HG03460 (cell line): Measurements from ENCODE around the gene CEND1.
A peak's percentile ranks its signal among the peaks of the same experiment; 100 is the strongest.

Source experiments
- ATAC-seq: cut with Tn5 transposase; IDR thresholded peaks from one replicate; pipeline ENCODE4 v1.9.1; 2021; ENCODE audit not compliant: unreplicated experiment

CEND1 gene

GRCh38 chr11:827897-828192 lies 38.0 kb upstream of the CEND1 start, which contains the start of gene CRACR2B:
TSS of gene CRACR2B (plus strand) at chr11:827919. CDS start at chr11:828608, 689 bp downstream.
- ATAC-seq: no peak

GRCh38 chr11:827146-827896 lies 37.4 kb upstream of the CEND1 start:
- ATAC-seq: peak; percentile 37

- ATAC-seq: no peak
These were observed 36.9 kb upstream of the CEND1 start for GRCh38 chr11:826836-827145.

DNA sequence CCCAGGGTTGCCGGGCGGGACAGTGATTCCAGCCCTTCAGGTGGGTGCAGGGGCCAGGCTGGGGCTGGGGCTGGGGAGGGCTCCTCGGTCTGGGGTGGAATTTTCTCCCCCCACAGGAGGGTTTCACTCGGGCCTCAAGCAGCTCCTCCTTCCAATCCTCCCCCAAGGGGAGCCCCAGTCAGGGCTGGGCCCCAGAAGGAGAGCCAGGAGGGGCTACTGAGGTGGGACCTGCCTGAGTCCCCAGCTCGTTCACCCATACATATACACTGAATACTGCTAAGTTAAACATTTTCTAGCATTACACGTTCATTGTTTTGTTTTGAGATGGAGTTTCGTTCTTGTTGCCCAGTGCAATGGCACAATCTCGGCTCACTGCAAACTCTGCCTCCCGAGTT lies 36.3 kb upstream of the CEND1 start:
- no peak for ATAC-seq

DNA sequence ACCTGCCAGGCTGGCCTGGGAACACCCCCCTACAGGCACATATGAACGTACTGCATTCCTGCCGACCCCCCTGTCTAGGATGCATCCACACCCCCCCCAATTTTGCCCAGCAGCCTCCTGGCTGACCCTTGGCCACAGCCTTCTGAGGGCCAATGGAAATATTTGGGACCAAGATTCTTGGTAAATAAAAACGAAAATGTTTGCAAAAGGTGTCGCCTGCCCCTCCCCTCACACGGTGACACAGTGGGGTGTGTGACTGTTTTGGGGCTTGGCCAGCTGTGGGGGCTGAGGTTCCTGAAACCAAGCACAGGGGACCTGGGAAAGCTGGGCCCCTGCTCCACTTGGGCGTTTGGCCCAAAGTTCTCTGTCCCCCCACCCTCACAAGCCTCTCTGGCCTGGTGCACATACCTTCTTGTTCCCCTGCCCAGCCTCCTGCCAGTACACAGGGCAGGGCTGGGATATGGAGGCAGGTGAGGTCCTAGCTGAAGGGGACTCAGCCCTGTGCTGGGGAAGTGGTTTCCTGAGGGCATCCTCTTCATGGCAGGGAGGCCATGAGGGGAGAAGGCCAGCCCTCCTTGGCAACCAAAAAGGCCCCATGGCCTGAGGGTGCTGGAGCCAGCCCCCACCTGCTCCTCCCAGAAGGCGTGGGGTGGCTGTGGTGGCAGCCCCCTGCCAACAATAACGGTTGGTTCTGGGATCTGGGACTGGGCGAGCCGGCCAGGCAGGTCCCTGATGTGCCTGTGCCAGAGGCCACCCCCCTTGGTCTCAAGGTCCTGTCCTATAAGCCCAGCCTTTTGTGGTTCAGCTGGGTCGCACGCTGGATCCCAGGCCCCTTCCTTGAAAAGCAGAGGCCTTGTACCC lies 35.7 kb upstream of the CEND1 start:
- ATAC-seq: no peak

- no peak for ATAC-seq
These were observed 35.1 kb upstream of the CEND1 start for GRCh38 chr11:824942-825341.

DNA sequence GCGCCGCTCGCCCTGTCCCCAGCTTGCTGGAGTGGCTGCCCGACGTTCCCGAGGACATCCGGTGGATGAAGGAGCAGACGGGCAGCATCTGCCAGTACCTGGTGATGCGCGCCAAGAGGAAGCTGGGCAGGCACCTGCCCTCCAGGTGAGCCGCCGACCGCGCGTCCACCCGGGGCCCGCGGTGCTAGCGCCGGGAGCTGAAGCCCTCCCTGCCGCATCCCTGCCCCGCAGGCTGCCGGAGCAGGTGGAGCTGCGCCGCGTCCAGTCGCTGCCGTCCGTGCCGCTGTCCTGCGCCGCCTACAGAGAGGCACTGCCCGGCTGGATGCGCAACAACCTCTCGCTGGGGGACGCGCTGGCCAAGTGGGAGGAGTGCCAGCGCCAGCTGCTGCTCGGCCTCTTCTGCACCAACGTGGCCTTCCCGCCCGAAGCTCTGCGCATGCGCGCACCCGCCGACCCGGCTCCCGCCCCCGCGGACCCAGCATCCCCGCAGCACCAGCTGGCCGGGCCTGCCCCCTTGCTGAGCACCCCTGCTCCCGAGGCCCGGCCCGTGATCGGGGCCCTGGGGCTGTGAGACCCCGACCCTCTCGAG lies 34.5 kb upstream of the CEND1 start:
- ATAC-seq: no peak

GRCh38 chr11:823441-824291 lies 33.8 kb upstream of the CEND1 start:
- no peak for ATAC-seq

DNA sequence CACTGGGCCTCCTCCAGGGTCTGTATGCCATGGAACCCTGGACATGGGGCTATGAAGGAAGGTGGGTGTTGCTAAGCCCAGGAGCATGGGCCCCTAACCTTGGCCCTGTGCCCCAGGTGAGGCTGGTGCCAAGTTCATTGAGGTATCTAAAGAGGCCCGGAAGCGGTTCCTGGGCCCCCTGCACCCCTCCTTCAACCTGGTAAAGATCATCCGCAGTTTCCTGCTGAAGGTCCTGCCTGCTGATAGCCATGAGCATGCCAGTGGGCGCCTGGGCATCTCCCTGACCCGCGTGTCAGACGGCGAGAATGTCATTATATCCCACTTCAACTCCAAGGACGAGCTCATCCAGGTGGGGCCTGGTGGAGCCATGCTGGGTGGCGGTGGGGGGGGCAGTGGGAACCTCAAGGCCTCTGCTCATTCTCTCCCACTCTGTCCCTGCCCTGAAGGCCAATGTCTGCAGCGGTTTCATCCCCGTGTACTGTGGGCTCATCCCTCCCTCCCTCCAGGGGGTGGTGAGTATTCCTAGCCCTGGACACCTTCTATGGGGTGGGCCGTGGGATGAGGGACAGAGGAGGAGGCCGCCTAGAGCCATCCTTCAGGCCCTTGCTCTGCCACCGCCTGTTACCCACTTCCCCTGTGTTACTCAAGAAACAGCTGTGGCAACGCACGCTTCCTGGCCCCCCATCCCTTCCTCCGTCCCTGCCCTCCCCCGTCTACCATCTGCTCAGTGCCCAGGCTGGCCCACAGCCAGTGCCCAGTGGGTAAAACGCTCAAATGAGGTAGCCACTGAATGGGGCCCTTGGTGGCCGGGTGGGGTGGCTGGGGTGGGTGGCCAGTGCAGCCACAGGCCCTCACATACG lies 31.9 kb upstream of the CEND1 start:
- ATAC-seq: no peak

DNA sequence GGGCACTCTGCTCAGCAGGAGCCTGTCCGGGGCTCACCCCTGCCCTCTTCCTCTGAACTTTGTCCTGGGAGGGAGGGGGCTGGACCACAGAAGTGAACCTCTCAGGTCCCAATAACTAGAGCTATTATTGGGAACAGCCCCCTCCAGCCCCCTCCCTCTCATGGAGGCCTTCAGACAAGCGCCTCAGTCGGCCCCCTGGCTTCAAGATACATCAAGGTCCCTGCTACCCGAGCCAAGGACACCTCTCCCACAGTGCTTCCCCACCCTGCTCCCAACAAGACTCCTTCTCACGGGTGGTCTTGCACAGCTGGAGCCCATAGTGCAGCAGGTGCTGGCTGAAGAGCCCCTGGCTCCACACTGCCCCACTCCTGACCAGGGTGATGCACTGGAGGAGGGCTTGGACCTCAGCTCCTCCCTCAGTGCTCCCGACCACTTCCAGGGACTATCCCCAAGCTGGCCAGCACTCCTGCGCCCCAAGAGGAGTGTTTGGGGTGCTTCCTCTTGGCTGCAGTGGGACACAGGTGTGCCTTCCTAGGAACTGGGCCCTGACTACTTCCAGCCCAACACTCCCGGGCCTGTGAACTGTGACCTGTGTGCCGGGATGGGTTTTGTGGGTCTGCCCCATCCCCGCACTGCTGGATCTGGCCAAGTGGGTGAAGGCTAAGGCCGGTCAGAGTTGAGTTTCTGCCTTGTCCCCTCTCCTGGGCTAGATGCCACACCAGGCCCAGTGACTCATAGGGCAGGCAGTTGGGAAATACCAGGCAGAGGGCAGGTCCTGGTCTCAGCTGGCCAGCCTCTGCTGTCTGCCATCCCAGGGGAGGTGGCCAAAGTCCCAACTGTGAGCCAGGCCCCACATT lies 31.0 kb upstream of the CEND1 start:
- ATAC-seq: no peak

DNA sequence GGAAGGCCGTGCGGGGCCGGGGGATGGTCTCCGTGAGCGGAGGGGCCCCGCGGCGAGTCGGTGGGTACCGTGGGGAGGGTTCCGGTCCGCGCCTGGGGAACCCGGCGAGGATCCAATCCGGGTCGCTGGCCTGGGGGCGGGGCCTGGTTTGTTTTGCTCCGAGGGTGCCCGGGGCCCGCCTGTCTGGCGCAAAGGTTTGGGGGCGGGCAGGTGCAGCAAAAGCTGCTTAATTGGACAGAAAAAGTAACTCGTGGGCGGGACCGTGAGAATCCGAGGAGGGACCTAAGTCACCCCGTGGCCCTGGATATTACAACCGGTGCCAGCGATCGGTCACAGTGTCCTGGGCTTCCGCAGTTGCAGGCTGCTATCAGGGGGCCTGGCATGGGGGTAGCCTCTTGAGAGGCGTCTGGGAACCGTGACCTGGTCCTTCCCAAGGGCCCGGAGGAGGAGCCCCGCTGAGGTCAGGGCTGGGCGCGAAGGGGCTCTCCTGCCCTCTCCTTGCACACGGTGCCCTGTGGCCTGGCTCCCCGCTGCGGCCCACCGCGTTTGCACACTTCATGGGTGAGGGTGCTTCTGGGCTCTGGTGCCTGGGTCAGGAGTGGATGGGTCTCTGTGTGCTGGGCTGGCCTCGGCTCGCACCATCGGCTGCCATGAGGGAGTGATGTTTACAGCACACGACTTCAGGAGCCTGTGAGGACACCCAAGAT lies 30.2 kb upstream of the CEND1 start:
- ATAC-seq: peak; percentile 56

DNA sequence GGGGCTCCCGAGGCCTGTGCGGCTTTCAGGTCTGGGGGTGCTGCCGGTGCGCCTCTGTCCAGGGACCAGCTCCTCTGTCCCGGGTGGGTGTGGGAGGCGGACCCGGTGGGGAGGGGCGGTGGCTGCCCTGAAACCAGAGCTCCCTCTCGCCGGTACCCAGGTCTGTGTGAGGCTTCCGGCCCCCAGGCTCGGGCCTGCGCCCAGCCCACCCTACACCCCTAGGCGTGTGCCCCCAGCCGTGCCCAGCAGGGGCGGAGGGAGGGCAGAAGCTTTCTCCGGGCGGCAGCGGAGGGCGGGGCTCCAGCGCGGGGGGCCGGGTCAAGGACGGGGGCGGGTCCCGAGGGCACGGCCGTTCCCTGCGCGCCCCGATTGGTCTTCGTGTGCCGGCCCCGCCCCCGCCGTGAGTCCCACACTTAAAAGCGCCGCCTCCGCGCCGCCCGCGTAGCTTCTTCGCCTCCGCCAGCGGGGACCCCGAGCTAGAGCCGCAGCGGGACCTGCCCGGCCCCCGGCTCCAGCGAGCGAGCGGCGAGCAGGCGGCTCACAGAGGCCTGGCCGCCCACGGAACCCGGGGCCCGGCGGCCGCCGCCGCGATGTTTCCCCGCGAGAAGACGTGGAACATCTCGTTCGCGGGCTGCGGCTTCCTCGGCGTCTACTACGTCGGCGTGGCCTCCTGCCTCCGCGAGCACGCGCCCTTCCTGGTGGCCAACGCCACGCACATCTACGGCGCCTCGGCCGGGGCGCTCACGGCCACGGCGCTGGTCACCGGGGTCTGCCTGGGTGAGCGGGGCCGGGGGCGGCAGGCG lies 29.4 kb upstream of the CEND1 start:
- ATAC-seq: peak; percentile 58

DNA sequence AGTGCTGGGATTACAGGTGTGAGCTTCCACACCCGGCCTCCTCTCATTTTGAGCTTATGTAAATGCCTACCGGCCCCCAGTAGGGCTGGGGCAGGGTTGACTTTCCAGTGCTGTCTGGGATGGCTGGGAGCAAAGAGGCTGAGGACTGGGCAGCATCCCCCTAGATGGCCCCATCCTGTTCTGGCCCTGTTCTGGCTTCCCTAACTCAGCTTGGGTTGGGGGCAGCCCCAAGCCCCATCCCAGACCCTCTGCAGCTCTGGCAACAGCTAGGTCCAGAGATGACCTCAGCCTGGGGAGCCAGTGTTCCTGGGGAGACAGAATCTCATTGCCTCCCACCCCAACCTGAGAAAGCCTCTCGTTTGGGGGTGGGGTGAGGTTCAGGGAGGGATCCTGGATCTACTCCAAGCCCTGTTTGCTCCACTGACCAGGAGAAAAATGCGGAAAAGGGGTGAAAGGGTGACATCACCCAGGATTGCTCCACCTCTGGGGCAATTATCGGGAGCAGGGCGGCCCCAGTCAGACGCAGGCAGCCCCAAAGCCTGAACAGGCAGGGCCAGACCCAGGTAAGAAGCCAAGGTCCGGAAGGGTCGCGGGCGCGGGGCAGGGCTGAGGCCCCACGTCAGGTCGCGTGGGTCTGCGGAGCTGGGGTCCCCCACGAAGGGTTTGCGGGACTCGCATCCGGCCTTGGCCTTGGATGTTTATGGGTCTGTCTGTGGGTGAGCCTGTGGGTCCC lies 28.7 kb upstream of the CEND1 start, which contains the start of gene PNPLA2:
Gene PNPLA2 (plus strand): TSS at position 519 of the 733 bp plus-strand sequence. CDS start 805 bp downstream, outside the sequence.
- ATAC-seq: no peak

GRCh38 chr11:816433-816779 lies 26.5 kb upstream of the CEND1 start:
- ATAC-seq: no peak

GRCh38 chr11:815675-816432 lies 26.0 kb upstream of the CEND1 start:
- ATAC-seq: no peak

DNA sequence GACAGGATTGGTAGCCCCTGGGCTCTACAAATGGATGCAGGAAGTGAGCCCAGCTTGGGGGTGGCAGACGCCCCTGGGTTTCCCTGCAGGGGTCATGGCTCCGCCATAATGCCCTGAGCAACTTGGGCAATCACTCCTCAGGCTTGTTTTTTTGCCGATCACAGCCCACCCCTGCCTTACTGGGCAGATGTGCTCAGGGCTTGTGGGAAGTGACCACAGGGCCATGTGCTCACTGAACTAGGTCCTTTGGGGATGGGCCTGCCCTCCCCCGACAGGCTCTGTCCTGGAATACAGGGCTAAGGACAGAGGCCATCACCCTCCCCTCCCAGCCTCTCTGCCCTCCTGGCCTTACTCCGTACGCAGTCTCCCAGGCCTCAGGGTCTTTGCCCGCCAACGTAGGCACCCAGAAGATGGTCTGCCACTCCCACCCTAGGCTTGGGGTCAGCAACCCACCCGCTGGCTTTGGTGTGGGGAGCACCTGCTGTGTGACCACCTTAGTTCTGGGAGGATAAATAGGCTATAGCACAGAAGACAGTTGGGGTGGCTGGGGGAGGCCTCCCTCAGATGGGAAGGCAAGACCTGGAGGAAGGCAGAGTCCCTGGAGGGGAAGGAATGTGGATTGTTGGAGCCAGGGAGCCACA lies 23.7 kb upstream of the CEND1 start:
- no peak for ATAC-seq
